C1 segment of cervical spinal cord (tissue), 14 donors: ENCODE measurements around the gene MFAP1.
"Not testable (repeated sequence)": the region's sequence is repeated elsewhere in the genome, so short reads cannot be mapped to it uniquely, and the experiment has no call there.

Experiments used
- DNase-seq, 14 donors: peaks; one replicate each; lab custom pipeline; 2025; lab: John Stamatoyannopoulos, UW

Gene MFAP1, protein sequence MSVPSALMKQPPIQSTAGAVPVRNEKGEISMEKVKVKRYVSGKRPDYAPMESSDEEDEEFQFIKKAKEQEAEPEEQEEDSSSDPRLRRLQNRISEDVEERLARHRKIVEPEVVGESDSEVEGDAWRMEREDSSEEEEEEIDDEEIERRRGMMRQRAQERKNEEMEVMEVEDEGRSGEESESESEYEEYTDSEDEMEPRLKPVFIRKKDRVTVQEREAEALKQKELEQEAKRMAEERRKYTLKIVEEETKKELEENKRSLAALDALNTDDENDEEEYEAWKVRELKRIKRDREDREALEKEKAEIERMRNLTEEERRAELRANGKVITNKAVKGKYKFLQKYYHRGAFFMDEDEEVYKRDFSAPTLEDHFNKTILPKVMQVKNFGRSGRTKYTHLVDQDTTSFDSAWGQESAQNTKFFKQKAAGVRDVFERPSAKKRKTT

DNA sequence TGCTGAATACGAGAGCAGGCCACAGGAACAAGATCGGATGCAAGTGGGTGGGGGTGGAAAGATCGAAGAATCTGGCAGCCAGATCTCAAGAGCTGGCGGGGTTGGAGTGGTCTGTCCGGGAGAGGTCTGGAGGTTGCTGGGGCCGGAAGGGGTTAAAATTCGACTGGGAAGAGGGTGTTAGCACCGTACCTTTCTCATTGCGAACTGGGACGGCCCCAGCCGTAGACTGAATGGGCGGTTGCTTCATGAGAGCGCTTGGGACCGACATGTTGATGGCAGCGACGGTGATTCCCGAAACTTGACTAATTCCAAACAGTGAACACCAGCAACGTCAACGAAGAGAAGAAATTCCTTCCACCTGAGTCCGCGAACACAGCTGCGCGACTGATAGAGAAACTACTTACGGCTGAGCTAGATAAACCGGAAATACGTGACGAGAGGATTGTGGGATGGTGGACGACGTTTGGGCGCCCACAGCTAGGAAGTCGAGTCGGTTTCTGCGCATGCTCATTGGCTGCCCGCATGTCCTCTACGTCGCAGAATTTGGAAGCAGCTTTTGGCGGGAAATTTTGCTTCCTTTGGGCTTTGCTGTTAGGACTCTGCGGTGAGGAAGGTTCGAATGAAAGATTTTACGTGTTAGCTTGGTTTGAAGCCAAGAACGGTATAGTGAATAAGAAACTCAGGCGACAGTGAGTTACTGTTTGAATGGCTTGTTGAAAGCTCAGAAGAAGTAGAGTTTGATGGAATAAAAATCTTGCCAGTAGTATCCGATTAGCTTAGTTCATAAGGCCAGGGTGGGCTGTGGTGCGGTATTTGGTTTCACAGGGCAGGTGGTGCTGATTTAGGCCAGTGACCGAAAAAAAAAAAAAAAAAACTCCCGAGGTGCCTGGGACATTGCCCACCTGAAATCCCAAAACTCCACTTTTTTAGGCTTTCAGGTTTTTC lies at the start of gene MFAP1:
TSS of gene MFAP1 (minus strand) at position 389 of the 945 bp plus-strand sequence. CDS start at position 268, 121 bp downstream.
- peak; percentile 25 to 93 (median 88) for DNase-seq

DNA sequence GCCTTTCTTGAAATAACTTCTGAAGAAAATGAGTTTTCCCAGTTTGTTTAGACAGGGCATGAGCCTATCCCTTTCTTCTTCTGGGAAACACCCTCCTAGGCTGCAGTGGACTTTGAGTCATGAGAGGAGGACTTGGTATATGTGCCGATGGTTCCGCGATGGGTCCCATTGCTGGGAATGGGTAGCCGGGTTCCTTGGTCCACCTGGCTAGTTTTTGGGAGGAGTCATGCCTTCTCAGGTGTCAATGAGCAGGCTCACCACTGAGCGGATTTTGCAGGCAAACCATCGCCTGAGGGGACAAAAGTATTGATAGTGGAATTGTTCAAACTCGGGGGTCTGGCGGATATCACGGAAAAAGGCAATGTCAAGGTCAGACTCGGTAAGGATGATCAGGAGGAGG lies 49.2 kb upstream of the MFAP1 start:
- no peak for DNase-seq

DNA sequence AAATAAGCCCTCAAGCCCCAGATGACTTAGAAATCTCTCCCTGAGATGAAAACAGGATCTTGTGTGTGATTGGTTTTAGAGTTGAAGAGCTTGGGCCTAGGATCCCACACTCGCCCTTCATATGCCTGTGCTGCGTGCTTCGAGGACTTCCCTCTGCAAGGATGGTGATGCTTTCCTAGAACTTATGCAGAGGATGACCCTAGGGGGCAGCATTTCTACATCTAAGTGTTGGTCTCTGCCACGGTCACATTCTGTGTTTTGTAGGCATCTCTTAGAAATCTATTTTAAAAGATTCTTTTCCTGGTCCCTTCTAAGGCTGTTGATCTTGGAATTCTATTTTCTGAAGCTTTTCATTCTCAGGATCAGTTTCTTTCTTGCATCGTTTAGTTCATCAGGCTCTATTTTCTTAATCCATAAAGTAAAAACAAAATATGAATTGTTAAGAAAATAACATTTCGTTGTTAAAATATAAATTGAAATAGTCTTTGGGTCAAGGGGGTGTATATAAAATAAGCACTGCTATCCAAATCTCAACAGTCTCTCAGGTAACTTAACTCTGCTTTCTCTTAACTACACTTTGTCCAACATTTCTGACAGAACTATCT lies 48.0 kb upstream of the MFAP1 start:
- peak in 6 of 14 donors; percentile 26 to 43 (median 37) for DNase-seq

DNA sequence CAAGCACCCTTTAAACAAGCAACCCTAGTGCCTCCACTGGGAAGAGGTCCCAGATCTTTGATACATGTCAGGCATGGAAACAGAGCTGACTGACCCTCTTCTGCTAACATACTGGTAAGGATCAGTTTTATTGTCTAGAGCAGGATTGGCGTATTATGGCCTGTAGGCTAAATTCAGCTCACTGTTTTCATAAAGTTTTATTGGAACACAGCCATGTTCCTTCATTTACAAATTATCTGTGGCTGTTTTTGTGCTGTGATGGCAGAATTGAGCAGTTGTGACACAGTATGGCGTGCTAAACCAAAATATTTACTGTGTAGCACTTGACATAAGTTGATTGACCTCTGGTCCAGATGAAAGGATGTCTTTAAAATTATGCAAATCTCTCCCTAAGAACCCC lies 47.3 kb upstream of the MFAP1 start:
- DNase-seq, result no peak

DNA sequence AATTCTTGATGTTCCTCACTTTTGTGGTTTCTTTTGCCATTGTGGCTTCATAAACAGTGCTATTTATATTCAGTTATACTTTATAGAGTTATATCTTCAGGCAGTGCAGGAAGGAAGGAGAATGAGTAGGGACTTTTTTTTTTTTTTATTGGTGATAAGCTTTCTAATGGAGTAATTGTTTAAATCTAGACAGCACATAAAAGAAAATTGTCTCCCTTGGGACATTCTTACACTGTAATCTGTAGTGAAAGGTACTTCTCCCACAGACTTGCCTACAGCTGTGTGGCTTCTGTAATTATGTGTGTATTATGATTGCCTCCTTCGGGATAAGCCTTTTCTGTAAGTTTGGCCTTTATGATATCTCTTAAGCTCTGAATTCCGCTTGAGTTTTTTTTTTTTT lies 43.9 kb upstream of the MFAP1 start:
- DNase-seq, result no peak

DNA sequence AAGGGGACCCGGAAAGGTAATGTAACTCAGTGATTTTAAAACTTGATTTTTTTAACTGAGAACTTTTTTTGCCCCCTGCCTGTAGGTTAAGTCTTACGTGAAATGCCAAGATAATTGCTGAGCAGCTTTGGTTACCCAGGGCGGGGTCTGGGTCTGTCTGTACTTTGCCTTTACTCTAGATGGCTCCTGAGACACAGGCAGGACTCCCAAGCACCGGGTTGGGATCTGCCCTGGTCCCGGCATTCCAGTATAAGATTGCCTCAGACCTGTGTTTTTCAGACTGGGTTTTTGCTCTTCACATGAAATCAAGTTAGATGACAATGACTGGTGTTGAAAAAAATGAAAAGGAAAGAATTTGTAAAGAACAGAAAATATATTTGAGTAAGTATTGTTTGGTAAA lies 42.6 kb upstream of the MFAP1 start:
- no peak for DNase-seq

DNA sequence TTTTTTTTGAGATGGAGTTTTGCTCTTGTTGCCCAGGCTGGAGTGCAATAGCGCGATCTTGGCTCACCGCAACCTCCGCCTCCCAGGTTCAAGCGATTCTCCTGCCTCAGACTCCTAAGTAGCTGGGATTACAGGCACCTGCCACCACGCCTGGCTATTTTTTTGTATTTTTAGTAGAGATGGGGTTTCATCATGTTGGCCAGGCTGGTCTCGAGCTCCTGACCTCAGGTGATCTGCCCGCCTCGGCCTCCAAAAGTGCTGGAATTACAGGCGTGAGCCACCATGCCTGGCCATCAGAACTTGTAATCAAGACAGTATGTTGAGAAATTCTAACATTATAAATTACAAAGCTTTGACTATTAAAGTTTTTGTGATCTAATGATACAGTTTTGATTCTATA lies 42.1 kb upstream of the MFAP1 start:
- DNase-seq, result not testable (repeated sequence)

DNA sequence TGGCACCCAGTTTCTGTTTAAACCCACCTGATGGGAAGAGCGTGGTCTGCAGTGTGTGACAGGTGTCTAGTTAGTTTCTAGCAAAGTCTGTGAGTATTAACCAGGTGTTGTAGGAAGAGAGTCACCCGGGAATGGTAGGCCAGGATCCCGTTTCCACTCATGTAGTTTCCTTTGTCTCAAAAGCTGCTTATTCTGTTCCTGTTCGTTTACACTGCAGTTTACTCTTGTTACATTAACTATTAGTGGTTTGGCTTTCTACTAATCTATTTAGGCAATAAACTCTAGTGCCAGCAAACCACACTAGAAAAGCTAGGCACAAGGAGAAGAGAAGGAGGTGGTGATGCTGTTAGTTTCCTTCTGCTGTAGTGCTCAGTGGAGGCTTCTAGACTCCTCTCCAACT lies 35.1 kb upstream of the MFAP1 start:
- no peak for DNase-seq

DNA sequence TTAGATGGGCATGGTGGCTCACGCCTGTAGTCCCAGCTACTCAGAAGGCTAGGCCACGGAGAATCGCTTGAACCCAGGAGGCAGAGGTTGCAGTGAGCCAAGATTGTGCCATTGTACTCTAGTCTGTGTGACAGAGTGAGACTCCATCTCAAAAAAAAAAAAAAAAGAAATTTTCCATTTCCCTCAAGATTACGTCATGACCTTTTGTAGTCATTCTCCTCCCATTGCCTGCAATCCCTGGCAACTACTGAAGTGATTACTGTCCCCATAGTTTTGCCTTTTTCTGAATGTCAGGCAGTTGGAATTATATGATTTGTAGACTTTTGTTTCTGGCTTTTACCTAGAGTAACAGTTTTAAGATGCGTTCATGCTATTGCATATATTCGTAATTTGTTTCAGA lies 30.3 kb upstream of the MFAP1 start:
- no peak for DNase-seq

DNA sequence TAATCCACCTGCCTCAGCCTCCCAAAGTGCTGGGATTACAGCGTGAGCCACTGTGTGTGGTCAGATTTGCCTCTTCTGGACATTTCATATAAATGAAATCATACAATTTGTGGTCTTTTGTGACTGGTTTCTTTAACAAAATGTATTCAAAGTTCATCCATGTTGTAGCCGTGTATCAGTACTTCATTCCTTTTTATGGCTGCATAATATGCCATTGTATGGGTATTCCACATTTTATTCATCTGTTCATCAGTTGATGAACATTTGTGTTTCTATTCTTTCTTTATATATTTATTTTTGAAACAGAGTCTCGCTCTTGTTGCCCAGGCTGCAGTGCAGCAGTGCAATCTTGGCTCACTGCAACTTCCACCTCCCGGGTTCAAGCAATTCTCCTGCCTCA lies 28.1 kb upstream of the MFAP1 start:
- no peak for DNase-seq

DNA sequence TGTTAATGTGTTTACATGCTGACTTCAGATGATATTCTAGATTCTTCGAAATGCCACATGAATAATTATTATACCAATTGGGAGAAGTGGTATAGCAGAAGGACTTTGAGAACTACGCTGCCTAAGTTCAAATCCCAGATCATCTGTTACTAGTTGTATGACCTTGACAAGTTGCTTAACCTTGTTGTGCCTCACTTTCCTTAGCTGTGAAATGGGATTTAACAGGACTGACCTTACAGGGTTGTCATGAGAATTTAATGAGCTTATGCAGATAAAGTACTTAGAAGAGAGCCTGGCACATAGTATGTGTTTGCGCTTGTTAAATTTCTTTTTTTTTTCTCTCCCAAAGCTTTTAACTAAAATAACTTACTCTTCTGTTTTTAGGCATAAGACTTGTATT lies 26.8 kb upstream of the MFAP1 start:
- no peak for DNase-seq

DNA sequence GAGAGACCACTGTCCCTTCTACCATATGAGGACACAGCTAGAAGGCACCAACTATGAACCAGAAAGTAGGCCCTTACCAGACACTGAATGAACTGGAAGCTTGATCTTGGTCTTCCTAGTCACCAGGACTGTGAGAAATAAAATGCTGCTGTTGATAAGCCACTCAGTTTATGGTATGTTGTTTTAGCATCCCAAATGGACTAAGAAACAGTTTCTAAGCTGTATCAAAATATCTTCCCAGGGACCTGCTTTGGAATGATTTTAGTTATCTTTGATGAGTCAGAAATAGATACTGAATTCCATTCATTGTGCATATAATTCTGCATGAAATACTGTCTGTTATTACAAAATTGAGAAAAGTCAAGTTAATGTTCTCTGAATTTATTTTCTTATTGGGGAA lies 20.9 kb upstream of the MFAP1 start:
- no peak for DNase-seq

DNA sequence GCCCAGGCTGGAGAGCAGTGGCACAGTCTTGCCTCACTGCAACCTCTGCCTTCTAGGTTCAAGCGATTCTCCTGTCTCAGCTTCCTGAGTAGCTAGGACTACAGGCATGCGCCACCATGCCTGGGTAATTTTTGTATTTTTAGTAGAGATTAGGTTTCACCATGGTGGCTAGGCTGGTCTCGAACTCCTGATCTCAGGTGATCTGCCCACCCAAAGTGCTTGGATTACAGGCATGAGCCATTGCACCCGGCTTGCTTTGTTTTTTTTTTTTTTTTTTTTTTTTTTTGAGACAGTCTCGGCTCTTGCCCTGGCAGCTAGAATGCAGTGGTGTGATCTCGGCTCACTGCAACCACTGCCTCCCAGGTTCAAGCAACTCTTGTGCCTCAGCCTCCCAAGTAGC lies 8.0 kb upstream of the MFAP1 start:
- DNase-seq, result not testable (repeated sequence)

DNA sequence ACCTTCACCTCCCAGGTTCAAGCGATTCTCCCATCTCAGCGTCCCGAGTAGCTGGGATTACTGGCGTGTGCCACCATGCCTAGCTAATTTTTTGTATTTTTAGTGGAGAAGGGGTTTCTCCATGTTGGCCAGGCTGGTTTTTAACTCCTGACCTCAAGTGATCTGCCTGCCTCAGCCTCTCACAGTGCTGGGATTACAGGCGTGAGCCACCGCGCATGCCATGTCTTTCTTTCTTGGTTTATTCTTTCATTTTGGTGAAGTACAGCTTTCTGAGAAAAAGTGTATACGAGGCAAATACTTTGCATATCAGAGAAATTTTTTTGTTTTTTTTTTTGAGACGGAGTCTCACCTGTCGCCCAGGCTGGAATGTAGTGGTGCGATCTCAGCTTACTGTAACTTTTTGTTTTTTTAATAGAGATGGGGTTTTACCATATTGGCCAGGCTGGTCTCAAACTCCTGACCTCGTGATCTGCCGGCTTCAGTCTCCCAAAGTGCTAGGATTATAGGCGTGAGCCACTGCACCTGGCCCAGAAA lies 7.1 kb upstream of the MFAP1 start:
- DNase-seq, result not testable (repeated sequence)

DNA sequence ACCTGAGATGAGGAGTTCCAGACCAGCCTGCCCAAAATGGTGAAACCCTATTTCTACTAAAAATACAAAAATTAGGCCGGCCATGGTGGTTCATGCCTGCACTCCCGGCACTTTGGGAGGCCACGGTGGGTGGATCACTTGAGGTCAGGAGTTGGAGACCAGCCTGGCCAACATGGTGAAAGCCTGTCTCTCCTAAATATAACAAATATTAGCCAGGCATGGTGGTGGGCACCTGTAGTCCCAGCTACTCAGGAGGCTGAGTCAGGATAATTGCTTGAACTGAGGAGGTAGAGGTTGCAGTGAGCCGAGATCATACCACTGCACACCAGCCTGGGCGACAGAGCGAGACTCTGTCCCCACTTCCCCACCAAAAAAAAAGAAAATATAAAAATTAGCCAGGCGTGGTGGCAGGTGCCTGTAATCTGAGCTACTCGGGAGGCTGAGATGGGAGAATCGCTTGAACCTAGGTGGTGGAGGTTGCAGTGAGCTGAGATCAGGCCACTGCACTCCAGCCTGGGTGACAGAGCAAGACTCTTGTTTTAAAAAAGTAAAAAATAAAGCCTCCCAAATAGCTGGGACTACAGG lies 6.3 kb upstream of the MFAP1 start:
- not testable (repeated sequence) for DNase-seq

DNA sequence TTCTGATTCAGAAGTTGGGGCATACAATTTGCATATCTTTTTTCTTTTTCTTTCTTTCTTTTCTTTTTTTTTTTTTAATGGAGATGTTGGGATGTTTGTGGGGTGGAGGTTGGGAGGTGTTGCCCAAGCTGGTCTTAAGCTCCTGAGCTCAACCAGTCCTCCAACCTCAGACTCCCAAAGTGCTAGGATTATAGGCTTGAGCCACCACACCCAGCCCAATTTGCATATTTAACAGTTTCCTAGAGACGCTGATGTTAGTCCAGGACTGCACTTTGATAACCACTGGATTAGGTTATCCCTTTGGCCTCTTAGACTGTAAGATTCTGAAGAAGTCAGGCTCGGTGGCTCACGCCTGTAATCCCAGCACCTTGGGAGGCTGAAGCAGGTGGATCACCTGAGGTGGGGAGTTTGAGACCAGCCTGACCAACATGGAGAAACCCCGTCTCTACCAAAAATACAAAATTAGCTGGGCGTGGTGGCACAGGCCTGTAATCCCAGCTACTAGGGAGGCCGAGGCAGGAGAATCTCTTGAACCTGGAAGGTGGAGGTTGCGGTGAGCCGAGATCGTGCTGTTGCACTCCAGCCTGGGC lies 5.6 kb upstream of the MFAP1 start:
- DNase-seq, result not testable (repeated sequence)

DNA sequence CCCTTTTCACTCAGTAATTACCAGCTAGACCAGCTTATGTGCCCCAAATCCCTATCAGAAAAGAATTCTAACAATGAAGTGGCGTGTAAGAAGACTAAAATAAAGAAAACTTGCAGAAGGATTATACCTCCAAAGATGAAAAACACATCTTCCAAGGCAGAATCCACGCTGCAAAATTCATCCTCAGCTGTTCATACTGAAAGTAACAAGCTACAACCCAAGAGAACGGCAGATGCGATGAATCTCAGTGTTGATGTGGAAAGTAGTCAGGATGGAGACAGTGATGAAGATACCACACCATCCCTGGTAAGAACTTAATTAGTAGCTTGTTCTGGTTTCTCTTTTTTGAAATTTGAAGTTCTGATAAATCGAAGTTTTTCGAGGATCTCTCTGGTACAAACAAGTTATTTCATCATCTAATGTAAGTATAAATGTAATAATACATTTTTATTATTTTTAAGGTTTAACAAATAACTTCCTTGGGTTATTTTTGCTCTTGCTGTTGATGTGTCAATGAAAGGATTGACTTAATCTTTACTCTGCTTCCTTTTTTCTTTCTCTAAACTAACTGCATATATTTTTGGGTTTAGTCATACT lies 3.7 kb upstream of the MFAP1 start:
- DNase-seq, result no peak

DNA sequence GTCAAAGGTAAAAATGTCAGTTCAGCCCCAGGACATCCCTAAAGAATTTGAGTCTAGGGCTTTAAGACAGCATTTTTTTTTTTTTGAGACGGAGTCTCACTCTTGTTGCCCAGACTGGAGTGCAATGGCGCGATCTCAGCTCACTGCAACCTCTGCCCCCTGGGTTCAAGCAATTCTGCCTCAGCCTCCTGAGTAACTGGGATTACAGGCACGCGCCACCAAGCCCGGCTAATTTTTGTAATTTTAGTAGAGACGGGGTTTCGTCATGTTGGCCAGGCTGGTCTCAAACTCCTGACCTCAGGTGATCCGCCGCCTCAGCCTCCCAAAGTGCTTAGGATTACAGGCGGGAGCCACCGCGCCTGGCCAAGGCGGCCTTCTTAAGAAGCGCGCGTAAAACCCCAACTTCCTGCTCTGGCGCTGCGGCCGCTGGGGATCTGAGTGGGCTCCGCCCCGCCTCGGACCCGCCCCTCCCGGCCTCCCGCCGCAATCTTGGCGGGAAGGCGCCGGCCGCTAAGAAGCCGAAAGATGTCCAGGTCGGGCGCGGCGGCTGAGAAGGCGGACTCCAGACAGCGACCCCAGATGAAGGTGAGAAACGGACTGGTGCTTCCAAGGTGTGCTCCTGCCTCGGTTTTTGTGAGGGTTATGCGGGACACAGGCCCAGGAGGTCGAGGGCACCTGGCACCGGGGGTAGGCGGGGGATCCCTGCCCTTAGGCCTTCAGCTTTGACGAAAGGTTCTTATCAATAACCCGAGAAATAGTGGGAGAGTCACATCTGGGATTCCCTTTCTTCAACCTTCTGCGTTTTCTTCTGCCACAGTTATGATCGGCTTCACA lies 2.2 kb upstream of the MFAP1 start, which contains the start of gene WDR76:
TSS of gene WDR76 (plus strand) at position 495 of the 834 bp plus-strand sequence. CDS start at position 526, 31 bp downstream.
- peak in 12 of 14 donors; percentile 5 to 67 (median 21) for DNase-seq

DNA sequence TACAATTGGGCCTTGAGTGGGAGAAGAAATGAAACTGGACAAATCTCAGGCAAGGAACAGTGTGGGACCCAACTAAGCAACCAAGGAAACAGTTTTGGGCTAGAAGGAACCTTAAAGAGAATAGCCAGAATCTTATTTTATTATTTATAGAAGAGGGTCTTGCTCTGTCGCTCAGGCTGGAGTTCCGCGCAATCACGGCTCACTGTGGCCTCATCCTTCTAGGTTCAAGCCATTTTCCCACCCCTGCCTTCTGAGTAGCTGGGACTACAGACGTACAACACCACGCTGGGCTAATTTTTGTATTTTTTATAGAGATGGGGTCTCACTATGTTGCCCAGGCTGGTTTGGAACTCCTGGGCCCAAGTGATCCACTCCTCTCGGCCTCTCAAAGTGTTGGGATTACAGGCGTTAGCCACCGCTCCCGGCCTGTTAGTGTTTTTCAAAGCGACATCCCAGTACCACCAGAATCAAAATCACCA lies 1.6 kb upstream of the MFAP1 start:
- DNase-seq, result no peak
